Measurements from ENCODE around the gene TUFM.
"Not testable (repeated sequence)": the region's sequence is repeated elsewhere in the genome, so short reads cannot be mapped to it uniquely, and the experiment has no call there.

DNA sequence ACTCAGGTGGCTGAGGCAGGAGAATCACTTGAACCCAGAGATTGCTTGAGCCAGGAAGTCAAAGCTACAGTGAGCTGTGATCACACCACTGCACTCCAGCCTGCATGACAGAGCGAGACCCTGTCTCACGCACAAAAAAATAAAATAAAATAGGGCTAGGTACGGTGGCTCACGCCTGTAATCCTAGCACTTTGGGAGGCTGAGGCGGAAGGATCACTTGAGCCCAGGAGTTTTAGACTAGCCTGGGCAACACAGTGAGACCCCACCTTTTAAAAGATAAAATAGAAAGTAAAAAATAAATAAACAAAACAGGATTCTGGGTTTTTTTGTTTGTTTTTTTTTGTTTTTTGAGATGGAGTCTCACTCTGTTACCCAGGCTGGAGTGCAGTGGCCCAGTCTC is 44.2 kb upstream of the TUFM start:
- not testable (repeated sequence) for TF ChIP-seq TAF1 (IDR thresholded peaks at IDR 0.05; ENCODE audit: borderline replicate concordance, low read depth, low read length); POLR2A (IDR thresholded peaks at IDR 0.05; ENCODE audit: low read depth, low read length); POLR2AphosphoS5 (IDR thresholded peaks at IDR 0.05; ENCODE audit: low read depth, low read length)

All from GM12892 (cell line).